KOPT-K1 (cell line): ENCODE measurements around the gene CCSER1.
"Not testable (repeated sequence)": the region's sequence is repeated elsewhere in the genome, so short reads cannot be mapped to it uniquely, and the experiment has no call there.

Experiments
- H3K27ac ChIP-seq: fragments of 200-600 bp; sonication (generic); 2 replicates; pipeline ENCODE4 v1.5.1; 2016; ENCODE audit warnings: antibody characterized with exemption, mild to moderate bottlenecking, low read depth, low read length; ENCODE audit not compliant: poor library complexity, severe bottlenecking
- H3K36me3 ChIP-seq: fragments of 200-600 bp; sonication (generic); 2 replicates; pipeline ENCODE4 v1.5.1; 2017; ENCODE audit warnings: antibody characterized with exemption, mild to moderate bottlenecking, low read length, moderate library complexity; ENCODE audit not compliant: insufficient read depth
- H3K9me3 ChIP-seq: fragments of 200-600 bp; sonication (generic); 2 replicates; pipeline ENCODE4 v1.5.1; 2017; ENCODE audit warnings: antibody characterized with exemption, low read length, mild to moderate bottlenecking; ENCODE audit not compliant: insufficient read depth, poor library complexity, severe bottlenecking

Gene CCSER1

DNA sequence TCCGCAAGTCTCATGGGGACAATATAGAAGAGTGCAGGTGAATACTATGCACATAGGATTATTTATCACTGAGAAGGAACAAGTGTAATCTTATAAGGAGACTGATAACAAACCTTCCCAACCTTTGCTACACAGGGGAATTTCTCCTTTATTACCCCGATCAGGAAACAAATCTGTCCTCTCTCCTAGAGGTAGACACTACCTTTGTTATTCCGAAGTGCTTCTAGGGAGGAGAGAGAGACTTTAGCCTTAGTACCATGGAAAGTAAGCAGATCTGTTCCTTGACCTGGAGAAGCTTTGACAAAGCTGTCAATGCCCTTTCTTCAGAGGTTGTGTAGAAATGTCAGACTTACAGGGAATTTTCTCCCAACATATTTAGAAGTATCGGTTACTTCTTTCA, 475.5 kb downstream of the CCSER1 start:
- no peaks in the 10 kb centered on the region for H3K36me3 ChIP-seq
- no peaks in the 10 kb centered on the region for H3K9me3 ChIP-seq
- no peak overlapping the region for H3K27ac ChIP-seq

DNA sequence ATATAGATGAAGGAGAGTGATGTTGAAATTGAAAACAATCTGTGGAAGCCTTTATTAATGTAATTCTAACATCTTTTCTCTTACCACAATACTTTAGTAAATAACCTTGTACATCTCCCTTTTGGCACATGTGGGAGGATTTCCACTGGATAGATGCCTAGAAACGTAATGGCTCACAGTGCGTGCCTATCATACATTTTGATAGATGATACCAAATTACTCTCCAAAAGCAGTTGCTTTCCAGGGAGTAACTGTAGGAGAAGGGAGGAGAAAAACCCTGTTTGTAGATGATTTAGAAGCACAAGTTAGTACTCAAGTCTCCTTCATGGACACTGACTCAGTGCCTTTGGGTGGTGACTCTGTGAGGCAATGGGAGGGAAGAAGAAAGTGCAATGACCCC, 476.3 kb downstream of the CCSER1 start:
- H3K9me3 ChIP-seq, result no peaks in the 10 kb centered on the region
- no peak overlapping the region for H3K27ac ChIP-seq
- H3K36me3 ChIP-seq, result no peaks in the 10 kb centered on the region

GRCh38 chr4:90606781-90607180, 479.6 kb downstream of the CCSER1 start:
- H3K27ac ChIP-seq, result no peak overlapping the region

GRCh38 chr4:90614371-90614770, 487.2 kb downstream of the CCSER1 start:
- Histone ChIP-seq H3K27ac (no peak overlapping the region), H3K9me3 (no peaks in the 10 kb centered on the region), H3K36me3 (no peaks in the 10 kb centered on the region)

More at GRCh38 chr4:90606781-90607180, 479.6 kb downstream of the CCSER1 start:
- Histone ChIP-seq H3K36me3 (no peaks in the 10 kb centered on the region), H3K9me3 (no peaks in the 10 kb centered on the region)

DNA sequence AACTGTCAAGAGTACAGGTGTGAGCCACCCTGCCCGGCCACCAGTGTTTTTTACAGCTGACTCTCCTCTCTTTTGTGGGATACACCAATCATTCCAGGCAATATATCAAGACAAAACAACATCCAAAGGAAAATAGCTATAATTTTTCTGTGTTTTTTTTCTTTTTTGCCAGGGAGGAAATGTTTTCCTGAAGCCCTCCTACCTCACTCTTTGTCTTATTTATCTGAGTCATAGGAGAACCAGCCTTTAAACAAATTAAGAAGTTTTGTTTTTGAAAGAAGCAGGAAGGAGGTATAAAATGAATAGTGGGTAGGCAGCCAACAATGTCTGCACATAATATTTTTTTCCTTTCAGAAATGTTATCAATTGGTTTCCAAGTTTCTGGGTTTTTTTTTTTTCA, 493.9 kb downstream of the CCSER1 start:
- no peaks in the 10 kb centered on the region for H3K36me3 ChIP-seq
- H3K9me3 ChIP-seq, result no peaks in the 10 kb centered on the region

DNA sequence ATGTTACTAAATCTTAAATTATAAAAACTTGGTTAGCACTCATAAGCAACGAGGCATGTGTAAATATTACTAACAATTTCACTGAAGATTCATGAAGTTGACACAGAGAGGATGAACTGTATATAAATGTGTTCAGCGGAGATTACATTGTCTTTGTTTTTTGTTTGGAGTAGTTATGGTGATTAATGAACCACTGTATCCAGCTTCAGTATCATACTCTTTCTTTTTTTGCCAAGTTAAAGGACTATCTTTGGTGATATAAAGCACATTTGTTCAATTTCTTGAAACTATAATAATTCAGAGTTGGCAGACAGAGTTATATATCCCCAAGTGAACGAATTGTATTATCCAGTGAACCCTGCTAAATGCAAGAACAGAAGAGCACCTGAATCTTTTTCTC, 497.6 kb downstream of the CCSER1 start:
- no peaks in the 10 kb centered on the region for H3K36me3 ChIP-seq
- H3K27ac ChIP-seq, result no peak overlapping the region
- H3K9me3 ChIP-seq, result no peaks in the 10 kb centered on the region

More for the DNA sequence above, 493.9 kb downstream of the CCSER1 start:
- no peak overlapping the region for H3K27ac ChIP-seq

GRCh38 chr4:90641861-90642599, 514.8 kb downstream of the CCSER1 start:
- H3K36me3 ChIP-seq, result no peaks in the 10 kb centered on the region
- H3K27ac ChIP-seq, result no peak overlapping the region
- no peaks in the 10 kb centered on the region for H3K9me3 ChIP-seq

DNA sequence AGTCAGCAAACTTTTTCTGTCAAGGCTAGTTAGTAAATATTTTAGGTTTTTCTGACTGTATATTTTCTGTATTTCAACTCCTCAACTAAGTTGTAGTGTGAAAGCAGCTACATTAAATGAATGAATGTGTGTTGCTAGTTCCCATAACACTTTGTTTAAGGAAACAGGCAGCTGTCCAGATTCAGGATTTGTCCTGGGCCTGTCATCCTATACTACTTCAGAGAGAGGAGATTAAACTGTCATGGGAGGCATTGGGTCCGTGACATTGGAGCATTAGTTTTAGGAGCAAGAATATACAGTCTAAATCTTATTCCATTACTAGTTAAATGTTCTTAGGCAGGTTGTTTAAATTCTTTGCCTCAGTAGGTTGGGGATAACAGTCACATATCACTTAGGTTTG, 516.0 kb downstream of the CCSER1 start:
- Histone ChIP-seq H3K9me3 (no peaks in the 10 kb centered on the region), H3K36me3 (no peaks in the 10 kb centered on the region), H3K27ac (no peak overlapping the region)

DNA sequence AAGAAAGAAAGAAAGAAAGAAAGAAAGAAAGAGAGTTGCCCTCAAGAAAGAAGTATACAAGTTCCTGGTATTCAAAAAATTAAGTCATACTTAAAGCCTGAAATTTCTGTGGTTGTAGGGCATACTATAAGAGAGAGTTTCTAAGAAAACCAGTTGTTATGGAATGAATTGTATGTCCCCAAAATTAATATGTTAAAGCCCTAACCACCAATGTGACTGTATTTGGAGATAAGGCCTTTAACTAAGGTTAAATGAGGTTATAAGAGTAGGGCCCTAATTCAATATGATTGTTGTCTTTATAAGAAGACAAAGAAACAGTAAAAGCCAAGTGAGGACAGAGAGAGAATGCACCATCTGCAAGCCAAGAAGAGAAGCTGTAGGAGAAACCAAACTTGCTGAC, 521.1 kb downstream of the CCSER1 start:
- H3K36me3 ChIP-seq, result no peaks in the 10 kb centered on the region
- no peaks in the 10 kb centered on the region for H3K9me3 ChIP-seq
- no peak overlapping the region for H3K27ac ChIP-seq

DNA sequence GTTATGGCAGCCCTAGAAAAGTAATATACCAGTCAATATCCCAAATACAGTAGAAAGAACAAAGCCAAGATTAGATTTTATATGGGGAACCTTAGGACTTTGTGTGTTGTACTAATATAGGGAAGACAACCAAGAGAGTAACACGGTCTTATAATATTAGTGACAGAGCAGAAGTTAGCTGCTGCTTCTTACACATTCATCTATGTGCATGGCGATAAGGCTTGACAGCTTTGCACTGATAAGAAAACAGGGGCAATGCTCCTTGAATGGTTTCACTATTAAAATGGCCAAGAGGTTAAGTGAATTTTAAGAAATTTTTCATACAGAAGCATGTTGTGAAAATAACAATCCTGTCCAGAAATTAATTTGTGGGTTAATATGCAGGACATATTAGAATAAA, 521.6 kb downstream of the CCSER1 start:
- H3K36me3 ChIP-seq, result no peaks in the 10 kb centered on the region
- no peaks in the 10 kb centered on the region for H3K9me3 ChIP-seq
- H3K27ac ChIP-seq, result no peak overlapping the region

DNA sequence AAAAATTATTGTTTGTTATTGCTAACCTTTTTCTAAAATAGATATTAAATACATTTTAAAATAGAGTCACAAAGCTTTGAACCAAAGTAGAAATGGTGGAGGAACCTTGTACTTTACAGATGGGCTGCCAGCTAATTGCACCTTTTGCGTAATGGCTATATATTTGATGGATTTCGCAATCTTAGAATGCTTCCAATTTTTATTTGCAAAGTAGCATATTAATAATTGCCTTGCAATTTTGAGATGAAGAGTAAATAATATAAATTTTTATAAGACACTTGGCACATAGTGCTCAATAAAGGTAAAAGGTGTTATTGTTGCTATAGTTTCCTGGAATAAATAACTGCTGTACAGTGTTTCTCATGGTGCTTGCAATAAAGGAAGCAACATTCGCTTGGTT, 533.5 kb downstream of the CCSER1 start:
- no peaks in the 10 kb centered on the region for H3K9me3 ChIP-seq
- H3K27ac ChIP-seq, result no peak overlapping the region
- H3K36me3 ChIP-seq, result no peaks in the 10 kb centered on the region

DNA sequence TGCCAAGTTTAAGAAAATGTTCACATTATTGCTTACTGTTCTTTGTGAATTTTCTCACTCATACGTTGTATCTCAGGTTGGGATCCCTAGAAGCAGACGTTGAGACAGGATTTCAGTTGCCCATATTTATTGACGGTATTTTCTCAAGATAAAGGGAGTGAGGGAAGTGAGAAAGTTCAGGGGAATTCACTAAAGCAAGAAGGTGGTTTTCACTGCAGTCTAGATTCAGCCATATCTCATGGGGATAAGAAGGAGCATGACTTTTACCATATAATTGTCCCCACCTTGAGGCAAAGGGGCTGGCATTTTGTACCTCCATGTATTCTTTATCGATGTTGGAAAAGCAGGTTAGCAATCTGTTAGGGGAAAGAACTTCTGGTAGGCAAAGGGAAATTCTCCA, 543.0 kb downstream of the CCSER1 start:
- Histone ChIP-seq H3K36me3 (no peaks in the 10 kb centered on the region), H3K9me3 (no peaks in the 10 kb centered on the region), H3K27ac (no peak overlapping the region)

DNA sequence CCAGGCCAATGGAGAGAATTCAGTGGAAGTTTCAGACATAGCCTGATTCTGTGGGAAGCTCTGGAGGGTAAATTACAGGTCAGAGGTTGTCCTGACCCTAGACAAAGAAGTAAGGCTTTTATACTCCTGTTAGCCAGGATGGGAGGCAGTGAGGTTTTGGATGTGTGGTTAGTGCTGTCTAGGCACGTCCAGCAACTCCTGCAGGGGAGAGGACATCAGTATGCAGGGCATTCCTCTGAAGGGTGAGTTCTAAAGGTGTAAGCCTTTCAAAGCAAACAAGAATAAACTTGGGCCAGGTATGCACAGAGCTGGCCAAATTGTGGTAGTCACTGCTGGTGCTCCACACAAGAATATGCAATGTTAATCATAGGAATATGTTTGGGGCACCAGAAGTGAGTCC, 562.5 kb downstream of the CCSER1 start:
- H3K36me3 ChIP-seq, result no peaks in the 10 kb centered on the region
- H3K9me3 ChIP-seq, result no peaks in the 10 kb centered on the region
- H3K27ac ChIP-seq, result no peak overlapping the region

GRCh38 chr4:90695411-90695810, 568.2 kb downstream of the CCSER1 start:
- no peaks in the 10 kb centered on the region for H3K9me3 ChIP-seq
- H3K27ac ChIP-seq, result no peak overlapping the region
- H3K36me3 ChIP-seq, result no peaks in the 10 kb centered on the region

DNA sequence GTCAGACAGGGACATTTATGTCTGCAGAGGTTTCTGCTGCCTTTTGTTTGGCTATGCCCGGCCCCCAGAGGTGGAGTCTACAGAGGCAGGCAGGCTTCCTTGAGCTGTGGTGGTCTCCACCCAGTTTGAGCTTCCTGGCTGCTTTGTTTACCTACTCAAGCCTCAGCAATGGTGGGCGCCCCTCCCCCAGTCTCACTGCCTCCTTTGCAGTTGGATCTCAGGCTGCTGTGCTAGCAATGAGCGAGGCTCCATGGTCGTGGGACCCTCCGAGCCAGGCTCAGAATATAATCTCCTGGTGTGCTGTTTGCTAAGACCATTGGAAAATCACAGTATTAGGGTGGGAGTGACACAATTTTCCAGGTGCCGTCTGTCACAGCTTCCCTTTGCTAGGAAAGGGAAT, 578.3 kb downstream of the CCSER1 start:
- H3K36me3 ChIP-seq, H3K9me3 ChIP-seq, H3K27ac ChIP-seq: not testable (repeated sequence)

DNA sequence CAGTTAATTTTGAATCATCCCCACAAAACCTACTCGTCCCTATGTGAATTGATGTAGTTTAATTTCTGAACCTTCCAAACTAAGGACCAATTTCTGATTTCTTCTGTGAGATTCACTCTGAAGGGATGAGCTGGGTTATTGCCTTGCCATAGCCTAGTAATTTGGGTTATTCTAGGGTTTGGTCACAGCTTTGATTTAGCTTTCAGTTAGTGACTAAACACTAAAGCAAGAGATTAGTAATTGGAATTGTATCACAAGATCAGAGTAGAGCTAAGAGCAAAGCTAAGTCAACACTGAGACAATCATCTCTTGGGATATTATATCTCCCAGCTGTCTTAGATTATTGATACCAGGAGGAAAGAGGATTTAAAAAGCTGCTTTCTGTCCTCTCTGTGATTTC, 588.0 kb downstream of the CCSER1 start:
- Histone ChIP-seq H3K27ac (no peak overlapping the region), H3K9me3 (no peaks in the 10 kb centered on the region), H3K36me3 (no peaks in the 10 kb centered on the region)
